ENCODE data around the gene C17orf50.

Gene C17orf50

GRCh38 chr17:35795007-35795870, 34.6 kb downstream of the C17orf50 start, which contains the start of gene MMP28:
MMP28 (minus strand) TSS chr17:35795641; CDS start chr17:35795377, 264 bp downstream.
- ATAC-seq (replicated peaks) (peak; percentile 81 to 82), DNase-seq (peak; percentile 18)
- Mint-ChIP-seq H3K4me1 (peaks cover 8 to 15% of the 10 kb centered on the region in 2 donors), H3K9me3 (no peaks in the 10 kb centered on the region), H3K27me3 (peaks cover 41 to 48% of the 10 kb centered on the region in 2 donors), H3K4me3 (peak within 1 kb of the TSS; percentile 86 to 87), H3K36me3 (no peaks in the 10 kb centered on the region), H3K27ac (peak within 1 kb of the TSS; percentile 9)

DNA sequence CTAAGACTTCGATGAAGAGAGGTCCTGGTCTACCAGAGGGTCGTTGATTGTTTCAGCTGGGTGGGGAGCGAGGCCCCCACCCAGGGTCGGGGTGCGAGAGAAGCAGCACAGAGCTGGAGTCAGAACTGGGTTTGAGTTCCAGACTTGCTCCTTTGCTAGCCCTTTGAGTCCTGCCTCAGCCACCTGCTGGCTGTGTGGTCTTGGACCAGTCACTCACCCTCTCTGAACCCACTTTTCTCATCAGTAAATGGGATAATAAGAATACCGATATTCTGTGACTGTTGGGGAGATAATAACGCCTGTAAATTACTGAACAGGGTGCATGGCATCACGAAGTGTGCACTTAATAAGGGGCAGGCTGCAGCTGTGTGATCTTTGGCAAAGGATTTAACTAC, 35.2 kb downstream of the C17orf50 start:
- ATAC-seq (replicated peaks), result no peak
- Mint-ChIP-seq H3K4me3 (peak overlapping the region; percentile 86 to 87), H3K36me3 (no peaks in the 10 kb centered on the region), H3K27ac (peak overlapping the region; percentile 9), H3K9me3 (no peaks in the 10 kb centered on the region), H3K4me1 (peaks cover 10 to 15% of the 10 kb centered on the region in 2 donors), H3K27me3 (peaks cover 41 to 48% of the 10 kb centered on the region in 2 donors)
- no peak for DNase-seq

DNA sequence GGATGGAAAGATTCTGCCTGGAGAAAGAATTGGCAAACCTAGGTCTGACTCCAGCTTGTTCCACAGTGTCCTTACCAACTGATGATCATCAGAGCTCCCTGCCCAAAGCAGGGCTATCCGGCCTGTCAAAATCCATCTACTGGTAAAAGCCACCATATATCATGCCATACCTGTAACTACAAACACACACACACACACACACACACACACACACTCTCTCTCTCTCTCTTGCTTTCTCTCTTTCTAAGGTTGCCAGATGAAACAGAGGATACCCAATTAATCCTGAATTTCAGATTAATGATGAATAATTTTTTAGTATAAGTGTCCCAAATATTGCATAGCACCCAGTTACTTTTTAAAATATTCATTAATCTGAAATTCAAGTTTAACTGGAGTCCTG, 36.3 kb downstream of the C17orf50 start:
- H3K36me3 Mint-ChIP-seq, result no peaks in the 10 kb centered on the region
- H3K27me3 Mint-ChIP-seq, result peaks cover 37 to 45% of the 10 kb centered on the region in 2 donors
- H3K9me3 Mint-ChIP-seq, result no peaks in the 10 kb centered on the region
- peaks cover 19 to 25% of the 10 kb centered on the region in 2 donors for H3K4me1 Mint-ChIP-seq
- no peak for ATAC-seq (replicated peaks)
- DNase-seq, result no peak
- H3K4me3 Mint-ChIP-seq, result no peak overlapping the region
- no peak overlapping the region for H3K27ac Mint-ChIP-seq

DNA sequence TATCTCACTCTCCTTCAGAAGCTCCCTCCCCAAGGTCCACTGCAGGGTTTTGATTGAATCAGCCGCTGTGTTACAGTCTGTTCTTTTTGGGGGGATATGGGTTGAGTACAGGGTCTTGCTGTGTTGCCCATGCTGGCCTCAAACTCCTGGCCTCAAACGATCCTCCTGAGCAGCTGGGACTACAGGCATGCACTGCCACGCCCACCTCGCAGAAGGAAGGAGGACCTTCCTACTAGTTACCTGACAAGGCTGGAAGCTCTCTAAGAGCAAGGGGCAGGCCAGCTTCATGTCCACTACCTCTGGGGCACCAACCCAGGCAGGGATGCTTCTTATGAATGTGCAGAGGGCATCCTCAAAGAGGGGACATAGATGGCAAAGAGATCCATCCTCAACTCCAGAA, 36.7 kb downstream of the C17orf50 start:
- no peak overlapping the region for H3K4me3 Mint-ChIP-seq
- H3K4me1 Mint-ChIP-seq, result peaks cover 19 to 26% of the 10 kb centered on the region in 2 donors
- ATAC-seq (replicated peaks), result no peak
- no peak for DNase-seq
- H3K27me3 Mint-ChIP-seq, result peaks cover 33 to 41% of the 10 kb centered on the region in 2 donors
- no peak overlapping the region for H3K27ac Mint-ChIP-seq
- H3K9me3 Mint-ChIP-seq, result no peaks in the 10 kb centered on the region
- H3K36me3 Mint-ChIP-seq, result no peaks in the 10 kb centered on the region

GRCh38 chr17:35797918-35798317, 37.2 kb downstream of the C17orf50 start:
- Mint-ChIP-seq H3K27me3 (peaks cover 33 to 40% of the 10 kb centered on the region in 2 donors), H3K4me3 (no peak overlapping the region), H3K36me3 (no peaks in the 10 kb centered on the region), H3K4me1 (peaks cover 19 to 26% of the 10 kb centered on the region in 2 donors), H3K27ac (no peak overlapping the region), H3K9me3 (no peaks in the 10 kb centered on the region)
- ATAC-seq (replicated peaks) (no peak), DNase-seq (no peak)

GRCh38 chr17:35799942-35800341, 39.3 kb downstream of the C17orf50 start:
- Mint-ChIP-seq H3K9me3 (no peaks in the 10 kb centered on the region), H3K4me3 (no peak overlapping the region), H3K36me3 (no peaks in the 10 kb centered on the region), H3K27me3 (peaks cover 16 to 20% of the 10 kb centered on the region in 2 donors), H3K27ac (no peak overlapping the region), H3K4me1 (peaks cover 17 to 26% of the 10 kb centered on the region in 2 donors)
- no peak for DNase-seq
- ATAC-seq (replicated peaks), result no peak

DNA sequence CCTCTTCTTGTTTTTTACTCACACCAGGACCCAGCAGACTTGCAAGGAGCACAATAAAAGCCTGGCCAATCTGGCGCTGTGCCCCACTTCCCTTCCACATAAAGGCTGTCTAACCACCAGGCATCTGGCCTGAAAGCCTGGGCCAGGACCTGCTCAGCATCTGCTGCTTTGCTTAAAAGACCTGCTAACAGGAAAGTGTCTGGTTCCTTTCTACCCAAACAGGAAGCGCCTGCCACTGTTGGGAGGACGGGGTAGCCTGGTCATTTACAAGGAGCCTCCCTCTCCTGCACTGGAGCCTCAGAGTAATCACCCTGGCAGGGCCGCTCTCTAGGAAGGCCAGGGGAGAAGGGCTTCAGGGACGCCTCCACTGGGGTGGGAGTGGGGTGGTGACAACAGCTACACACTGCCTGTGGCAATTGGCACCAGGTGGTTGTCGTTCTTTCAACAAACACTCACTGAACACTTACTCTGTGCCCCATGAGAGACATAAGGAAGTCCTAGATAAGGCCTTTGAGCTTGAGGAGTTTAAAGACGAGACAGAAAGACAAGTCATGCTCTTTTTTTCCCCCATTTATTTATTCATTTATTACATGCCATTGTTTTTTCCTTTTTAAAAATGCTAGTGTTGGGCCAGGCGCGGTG, 41.0 kb downstream of the C17orf50 start:
- DNase-seq (peak; percentile 22), ATAC-seq (replicated peaks) (peak; percentile 59 to 71)
- Mint-ChIP-seq H3K27ac (peak overlapping the region; percentile 7), H3K9me3 (no peaks in the 10 kb centered on the region), H3K4me1 (peaks cover 14 to 17% of the 10 kb centered on the region in 2 donors), H3K27me3 (peaks cover 5 to 8% of the 10 kb centered on the region in 2 donors), H3K4me3 (no peak overlapping the region), H3K36me3 (no peaks in the 10 kb centered on the region)

- H3K9me3 Mint-ChIP-seq, result no peaks in the 10 kb centered on the region
- H3K36me3 Mint-ChIP-seq, result peaks cover 0 to 2% of the 10 kb centered on the region in 2 donors
- H3K27ac Mint-ChIP-seq, result no peak overlapping the region
- peak; percentile 38 to 40 for ATAC-seq (replicated peaks)
- H3K27me3 Mint-ChIP-seq, result no peaks in the 10 kb centered on the region
- peaks cover 27 to 32% of the 10 kb centered on the region in 2 donors for H3K4me1 Mint-ChIP-seq
- peak; percentile 42 for DNase-seq
- H3K4me3 Mint-ChIP-seq, result no peak overlapping the region
Measured at GRCh38 chr17:35804658-35805192, 44.0 kb downstream of the C17orf50 start.

DNA sequence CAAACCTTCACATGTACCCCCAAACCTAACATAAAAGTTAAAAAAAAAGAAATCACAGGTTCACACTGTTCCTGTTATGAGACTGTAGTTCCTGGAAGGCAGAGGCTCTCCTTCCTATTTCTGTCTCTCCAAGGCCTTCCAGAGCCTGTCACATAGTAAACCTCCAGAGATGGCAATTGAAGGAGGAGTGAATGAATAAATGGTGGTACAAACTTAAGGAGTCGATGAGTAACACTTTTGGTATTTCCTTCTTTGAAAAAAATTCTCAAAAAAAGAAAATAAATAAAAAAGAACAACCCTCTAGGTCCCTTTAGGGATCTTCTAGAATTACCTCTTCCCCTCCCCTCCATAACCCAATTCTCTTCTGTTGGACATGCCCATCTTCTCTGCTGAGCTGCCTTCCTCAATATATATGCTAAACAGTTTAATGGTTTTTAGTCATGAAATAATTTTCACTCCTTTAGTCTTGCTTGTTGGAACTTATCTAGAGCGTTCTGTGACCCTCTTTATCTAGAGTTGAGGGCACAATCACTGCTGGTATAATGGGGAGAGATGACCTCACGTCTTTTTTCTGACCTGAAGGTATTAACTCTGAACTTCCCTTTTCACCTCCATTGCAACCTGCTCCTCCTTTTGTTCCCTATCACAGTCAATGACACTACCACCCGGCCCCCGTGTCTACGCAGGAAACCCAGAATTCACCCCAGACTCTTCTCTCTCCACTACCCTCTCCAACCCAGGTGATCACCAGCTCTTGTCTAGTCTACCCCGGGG, 46.9 kb downstream of the C17orf50 start:
- no peaks in the 10 kb centered on the region for H3K27me3 Mint-ChIP-seq
- H3K36me3 Mint-ChIP-seq, result peaks cover 2 to 4% of the 10 kb centered on the region in 2 donors
- no peak overlapping the region for H3K4me3 Mint-ChIP-seq
- DNase-seq (no peak), ATAC-seq (replicated peaks) (no peak)
- H3K27ac Mint-ChIP-seq, result peak overlapping the region; percentile 14
- no peaks in the 10 kb centered on the region for H3K9me3 Mint-ChIP-seq
- H3K4me1 Mint-ChIP-seq, result peaks cover 17 to 28% of the 10 kb centered on the region in 2 donors

DNA sequence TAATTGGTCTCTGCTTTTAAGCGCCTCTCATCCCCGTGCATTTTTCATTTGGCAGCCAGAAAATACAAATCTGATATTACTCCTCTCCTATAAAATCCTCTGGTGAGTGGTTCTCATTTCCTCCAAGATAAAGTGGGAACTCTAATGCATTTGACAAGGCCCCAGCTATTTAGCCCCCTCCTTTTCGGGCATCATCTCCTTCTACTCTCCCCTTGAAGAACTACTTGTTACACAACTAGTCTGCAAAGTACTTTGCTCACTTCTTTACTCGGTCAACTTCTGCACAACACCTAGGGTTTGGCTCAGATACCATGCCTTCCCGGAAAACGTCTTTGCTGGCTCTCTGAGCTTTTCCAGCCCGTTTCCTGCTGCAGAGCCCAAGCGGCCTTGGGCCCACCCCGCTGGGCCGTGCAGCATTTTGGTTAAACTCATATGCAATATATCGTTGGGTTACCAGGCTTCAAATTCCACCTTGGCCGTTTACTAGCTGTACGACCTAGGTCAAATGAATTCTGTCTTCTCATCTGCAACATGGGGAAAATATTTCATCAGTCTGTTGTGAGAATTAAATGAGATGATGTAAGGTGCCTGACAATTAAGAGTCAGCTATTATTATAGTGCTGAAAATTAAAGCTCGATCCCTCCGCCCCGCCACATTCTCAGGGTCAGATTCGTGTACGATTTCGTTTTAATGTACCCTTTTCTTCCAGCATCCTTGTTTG, 47.7 kb downstream of the C17orf50 start:
- DNase-seq (no peak), ATAC-seq (replicated peaks) (no peak)
- H3K4me1 Mint-ChIP-seq, result peaks cover 20 to 33% of the 10 kb centered on the region in 2 donors
- H3K4me3 Mint-ChIP-seq, result peak overlapping the region; percentile 89 to 98
- no peaks in the 10 kb centered on the region for H3K9me3 Mint-ChIP-seq
- H3K27ac Mint-ChIP-seq, result peak overlapping the region; percentile 99
- H3K36me3 Mint-ChIP-seq, result peaks cover 2 to 10% of the 10 kb centered on the region in 2 donors
- H3K27me3 Mint-ChIP-seq, result no peaks in the 10 kb centered on the region

GRCh38 chr17:35808962-35809854, 48.5 kb downstream of the C17orf50 start, which contains the start of gene TAF15:
TAF15 (plus strand) TSS chr17:35809484; CDS start chr17:35809570, 86 bp downstream.
- Mint-ChIP-seq H3K36me3 (peaks cover 2 to 15% of the 10 kb centered on the region in 2 donors), H3K4me1 (peaks cover 20 to 38% of the 10 kb centered on the region in 2 donors), H3K9me3 (no peaks in the 10 kb centered on the region), H3K27me3 (no peaks in the 10 kb centered on the region), H3K27ac (peak within 1 kb of the TSS; percentile 99), H3K4me3 (peak within 1 kb of the TSS; percentile 89 to 98)
- peak; percentile 96 for DNase-seq
- peak; percentile 92 to 93 for ATAC-seq (replicated peaks)

- no peaks in the 10 kb centered on the region for H3K27me3 Mint-ChIP-seq
- DNase-seq (no peak), ATAC-seq (replicated peaks) (peak; percentile 18 to 22)
- H3K27ac Mint-ChIP-seq, result peak overlapping the region; percentile 99
- H3K36me3 Mint-ChIP-seq, result peaks cover 2 to 15% of the 10 kb centered on the region in 2 donors
- peak overlapping the region; percentile 89 to 98 for H3K4me3 Mint-ChIP-seq
- no peaks in the 10 kb centered on the region for H3K9me3 Mint-ChIP-seq
- H3K4me1 Mint-ChIP-seq, result peaks cover 20 to 41% of the 10 kb centered on the region in 2 donors
Measured at GRCh38 chr17:35809855-35810461, 49.3 kb downstream of the C17orf50 start.
